Renal cortical epithelial cell (primary cell): ENCODE data around the gene CHD9. TPM values are rescaled to one million over a fixed set of nuclear protein-coding genes. Genes with fewer than 3 reads are reported as not detected.

Source experiments
- DNase-seq: peaks from one replicate; pipeline ENCODE4 v3.0.0-alpha.2; 2011; ENCODE audit warnings: low read depth
- total RNA-seq: library from RNA; depleted of rRNA; stranded (reverse); fragments of >200 nt; gene quantifications from 2 replicates; pipeline ENCODE4 v1.2.3, GENCODE V29; 2014

The CHD9 gene
- total RNA-seq, 1 donor from 2014 or later: 88.7 TPM

DNA sequence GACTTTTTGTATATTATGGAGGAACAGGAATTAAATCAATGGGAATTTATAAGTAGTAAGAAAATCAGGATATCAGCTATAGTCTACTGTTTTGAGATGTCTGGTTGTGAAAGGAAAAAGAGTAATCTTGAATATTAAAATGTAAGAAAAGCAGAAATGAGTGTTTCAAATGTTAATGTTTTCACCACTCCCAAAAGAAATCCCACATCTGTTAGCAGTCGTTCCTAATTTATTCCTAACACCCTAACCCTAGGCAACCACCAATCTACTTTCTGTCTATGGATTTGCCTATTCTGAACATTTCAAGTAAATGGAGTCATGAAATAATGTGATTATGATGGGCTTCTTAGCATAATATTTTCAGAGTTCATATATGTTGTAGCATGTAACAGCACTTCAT is 133.0 kb downstream of the CHD9 start:
- DNase-seq: no peak

DNA sequence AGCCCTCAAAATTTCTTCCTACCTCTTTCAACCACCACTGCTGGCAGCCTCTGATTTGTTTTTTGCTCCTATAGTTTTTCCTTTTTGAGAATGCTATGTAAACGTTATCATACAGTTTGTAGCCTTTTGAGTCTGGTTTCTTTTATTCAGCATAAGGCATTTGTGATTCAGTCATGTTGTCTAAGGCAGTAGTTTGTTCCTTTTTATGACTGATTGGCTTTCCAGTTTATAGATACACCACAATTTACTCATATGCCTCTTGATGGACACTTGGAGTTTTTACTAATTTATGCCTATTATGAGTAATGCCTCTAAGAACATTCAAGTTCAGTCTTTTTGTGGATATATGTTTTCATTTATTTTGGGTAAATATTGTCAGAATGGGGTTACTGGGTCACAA is 136.6 kb downstream of the CHD9 start:
- DNase-seq: no peak

DNA sequence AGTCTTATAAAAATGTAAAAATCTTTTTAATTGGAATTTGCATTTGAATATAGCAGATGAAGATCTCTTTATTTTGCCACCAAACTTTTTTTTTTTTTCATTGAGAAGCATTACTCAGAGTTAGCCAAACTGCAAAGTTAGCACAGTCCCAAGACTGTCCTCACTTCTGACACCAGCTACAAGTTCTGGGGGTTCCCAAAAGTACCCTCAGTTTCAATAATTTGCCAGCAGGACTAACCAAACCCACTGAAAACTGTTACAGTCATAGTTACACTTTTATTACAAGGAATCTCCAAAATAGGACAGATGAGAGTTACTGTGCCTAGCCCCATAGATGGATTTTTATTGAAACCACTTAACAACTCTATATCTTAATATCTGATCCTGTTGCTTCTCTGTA is 144.1 kb downstream of the CHD9 start:
- DNase-seq: no peak

DNA sequence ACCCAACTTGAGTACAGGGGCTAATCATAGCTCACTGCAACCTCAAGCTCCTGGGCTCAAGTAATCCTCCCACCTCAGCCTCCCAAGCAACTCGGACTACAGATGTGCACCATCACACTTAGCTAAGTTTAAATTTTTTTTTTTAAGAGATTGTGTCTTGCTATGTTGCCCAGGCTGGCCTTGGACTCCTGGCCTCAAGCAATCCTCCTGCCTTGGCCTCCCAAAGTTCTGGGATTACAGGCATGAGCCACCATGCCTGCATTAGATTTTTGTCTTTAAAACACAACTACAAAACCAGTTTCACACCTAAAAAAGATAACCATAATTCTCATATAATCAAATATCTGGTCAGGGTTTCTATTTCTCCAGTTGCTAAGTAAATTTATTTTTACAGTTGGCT is 147.1 kb downstream of the CHD9 start:
- no peak for DNase-seq

DNA sequence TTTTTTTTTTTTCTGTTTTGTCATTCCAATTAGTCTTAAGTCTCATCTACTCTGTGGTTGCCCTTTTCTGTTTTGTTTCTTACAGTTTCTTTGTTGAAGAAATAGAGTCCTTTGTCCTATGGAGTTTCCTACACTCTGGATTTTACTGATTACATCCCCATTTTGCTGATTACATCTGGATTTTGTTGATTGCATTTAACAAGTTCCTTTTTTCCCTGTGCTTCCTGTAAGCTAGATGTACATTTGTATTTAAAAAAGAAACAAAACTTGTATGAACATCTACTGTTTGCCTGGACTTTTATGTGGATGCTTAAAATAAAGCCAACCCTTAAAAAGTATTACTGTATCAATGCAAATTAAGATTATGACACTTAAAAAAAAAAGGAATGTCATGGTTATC is 147.6 kb downstream of the CHD9 start:
- DNase-seq: no peak

DNA sequence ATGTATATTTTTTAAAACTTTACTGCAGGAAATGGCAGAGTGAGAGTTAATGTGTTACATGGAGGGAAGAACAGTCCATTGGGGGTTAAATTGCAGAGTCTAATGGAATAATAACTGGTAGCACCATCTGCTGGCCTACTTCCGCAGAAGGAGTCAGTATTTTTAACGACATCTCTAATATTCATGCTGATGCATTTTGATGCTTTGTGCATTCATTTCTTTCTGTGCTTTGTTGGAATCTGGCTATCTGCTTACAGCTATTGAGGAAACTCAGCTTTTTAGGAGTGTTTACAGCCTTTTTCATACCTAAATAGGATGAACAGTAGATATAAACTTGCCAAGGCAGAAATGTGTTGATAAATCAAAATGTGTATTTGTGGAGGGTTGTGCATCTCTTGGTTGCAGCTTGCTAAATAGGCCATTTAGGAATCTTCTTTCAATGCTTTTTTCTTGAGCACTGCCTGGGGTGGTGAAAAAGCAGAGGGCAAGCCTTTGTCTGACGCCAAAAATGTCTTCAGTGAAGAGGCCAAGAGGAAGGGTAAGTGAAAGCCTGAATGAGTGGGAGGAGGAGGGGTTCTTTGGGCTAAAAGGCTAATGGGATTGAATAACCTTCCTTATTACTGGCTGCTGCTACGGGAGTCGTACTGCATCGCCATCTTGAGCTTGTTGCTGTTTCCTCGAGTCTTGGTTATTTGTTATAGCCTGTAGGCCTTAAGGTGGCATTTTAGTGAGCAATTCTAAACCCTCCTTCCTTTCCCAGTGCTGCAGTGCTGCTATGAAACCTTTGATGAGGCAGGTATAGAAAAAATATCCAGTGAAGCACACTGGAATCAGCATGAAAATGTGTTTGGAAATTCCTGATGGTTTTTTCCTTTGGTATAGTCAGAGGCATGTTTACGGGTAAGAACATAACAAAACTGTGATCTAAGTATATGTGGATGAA is 153.3 kb downstream of the CHD9 start:
- peak; percentile 90 for DNase-seq

DNA sequence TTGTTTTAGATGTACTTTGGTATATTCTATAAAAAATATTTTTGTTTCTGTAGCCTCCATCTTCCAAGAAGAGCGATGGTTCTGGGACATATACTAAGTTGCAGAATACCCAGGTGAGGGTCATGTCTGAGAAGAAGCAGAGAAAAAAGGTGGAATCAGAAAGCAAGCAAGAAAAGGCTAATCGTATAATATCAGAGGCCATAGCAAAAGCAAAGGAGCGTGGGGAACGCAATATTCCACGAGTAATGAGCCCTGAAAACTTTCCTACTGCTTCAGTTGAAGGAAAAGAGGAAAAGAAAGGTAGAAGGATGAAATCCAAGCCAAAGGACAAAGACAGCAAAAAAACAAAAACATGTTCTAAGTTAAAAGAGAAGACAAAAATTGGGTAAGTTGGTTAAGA is 154.6 kb downstream of the CHD9 start:
- DNase-seq: no peak

DNA sequence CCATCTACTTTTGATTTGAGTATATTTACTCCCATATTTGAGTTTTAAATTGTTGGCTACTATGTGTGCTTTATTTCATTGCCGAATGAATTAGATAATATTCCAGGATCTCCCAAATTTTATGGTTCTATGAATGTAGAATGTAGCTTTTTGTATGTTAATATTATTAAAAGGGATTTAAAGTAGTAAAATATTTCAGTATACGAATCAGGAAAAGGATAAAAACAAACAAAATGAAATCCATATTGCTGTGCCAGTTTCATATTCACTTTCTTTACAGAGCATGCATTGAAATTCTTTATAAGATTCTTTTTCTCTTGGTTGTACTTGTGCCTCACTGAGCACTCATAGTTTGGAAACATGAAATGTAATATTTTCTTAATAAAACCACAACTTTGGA is 155.1 kb downstream of the CHD9 start:
- DNase-seq: no peak

DNA sequence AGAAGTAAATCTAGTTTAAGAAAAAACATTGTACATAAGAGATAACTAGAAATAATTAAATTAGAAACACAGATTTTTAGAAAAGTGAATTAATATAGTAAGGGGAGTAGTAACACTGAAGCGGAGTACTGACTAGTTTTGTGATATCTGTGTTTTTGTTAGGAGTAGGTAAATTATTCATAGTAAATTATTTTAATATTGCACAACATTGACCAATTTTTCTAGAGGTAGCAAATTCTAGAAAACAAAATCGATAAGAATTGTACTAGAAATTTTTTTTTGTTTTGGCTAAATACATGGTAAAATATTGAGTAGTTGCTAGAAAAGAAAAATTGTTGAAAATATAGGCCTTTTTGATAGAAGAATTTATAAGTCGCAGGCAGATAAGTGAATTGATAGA is 156.5 kb downstream of the CHD9 start:
- DNase-seq: no peak

DNA sequence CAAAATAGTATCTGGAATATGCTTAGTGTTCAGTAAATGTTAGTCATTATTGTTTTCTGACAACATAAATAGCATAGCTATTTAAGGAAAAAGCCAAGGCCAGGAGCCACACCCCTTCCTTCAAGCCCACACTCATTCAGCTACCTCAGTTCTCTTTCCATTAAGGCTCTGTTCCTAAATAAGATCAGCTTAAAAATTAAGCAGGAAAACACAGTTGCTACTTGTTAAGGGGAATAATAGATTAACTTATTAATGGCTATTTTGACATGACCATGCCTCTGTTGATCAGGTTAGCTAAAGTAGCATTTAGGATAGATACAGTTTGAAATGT is 158.1 kb downstream of the CHD9 start:
- peak; percentile 74 for DNase-seq

DNA sequence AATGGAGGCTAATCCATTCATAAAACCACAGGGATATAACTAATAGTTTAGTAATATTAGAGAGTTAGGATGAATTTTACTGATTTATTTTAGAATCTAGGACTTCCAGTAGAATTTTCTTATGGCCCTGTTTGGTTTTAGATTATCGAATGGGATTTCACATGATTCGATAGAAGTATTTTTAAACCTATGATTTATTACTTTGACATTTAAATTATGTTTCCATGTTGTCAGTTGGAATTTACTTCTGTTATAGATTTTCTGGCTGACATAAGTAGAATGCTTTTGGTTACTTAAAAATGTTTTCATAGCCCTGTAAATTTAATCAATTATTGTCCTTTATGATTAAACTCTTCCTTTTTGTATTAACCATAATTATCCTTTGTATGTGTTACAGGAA is 158.8 kb downstream of the CHD9 start:
- no peak for DNase-seq

DNA sequence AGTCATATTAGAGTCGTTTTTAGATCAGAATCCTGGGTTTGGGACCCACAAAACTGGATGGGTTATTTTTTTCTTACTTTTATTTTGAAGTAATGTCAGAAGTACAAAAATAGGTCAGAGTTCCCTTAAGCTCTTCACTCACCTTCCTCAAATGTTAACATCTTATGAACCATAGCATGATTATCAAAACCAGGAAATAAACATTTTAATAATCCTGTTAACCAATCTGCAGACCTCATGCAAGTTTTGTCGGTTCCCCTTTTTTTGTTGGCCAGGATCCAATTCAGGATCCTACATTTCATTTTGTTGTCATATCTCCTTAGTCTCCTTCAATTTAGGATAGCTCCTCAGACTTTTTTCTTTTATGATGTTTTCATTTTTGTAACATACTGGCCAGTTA is 162.0 kb downstream of the CHD9 start:
- no peak for DNase-seq

DNA sequence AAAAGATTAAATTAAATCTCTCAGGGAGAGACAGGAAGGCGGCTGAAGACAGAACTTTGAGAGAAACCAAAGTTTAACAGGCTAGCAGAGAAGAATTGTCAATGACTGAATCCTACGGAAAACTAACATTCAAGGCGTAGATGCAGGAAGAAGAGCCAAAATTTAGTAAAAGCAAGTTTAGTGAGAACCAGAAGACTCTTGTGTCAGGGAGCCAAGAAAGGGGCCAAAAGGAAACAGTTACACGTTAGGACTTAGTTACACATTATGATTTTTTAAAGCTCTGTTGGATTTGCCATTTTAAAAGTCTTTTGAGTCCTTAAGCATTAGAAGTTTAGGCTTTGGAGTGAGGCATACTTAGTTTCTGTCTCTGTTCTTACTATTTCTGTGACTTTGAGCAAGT is 164.6 kb downstream of the CHD9 start:
- no peak for DNase-seq

DNA sequence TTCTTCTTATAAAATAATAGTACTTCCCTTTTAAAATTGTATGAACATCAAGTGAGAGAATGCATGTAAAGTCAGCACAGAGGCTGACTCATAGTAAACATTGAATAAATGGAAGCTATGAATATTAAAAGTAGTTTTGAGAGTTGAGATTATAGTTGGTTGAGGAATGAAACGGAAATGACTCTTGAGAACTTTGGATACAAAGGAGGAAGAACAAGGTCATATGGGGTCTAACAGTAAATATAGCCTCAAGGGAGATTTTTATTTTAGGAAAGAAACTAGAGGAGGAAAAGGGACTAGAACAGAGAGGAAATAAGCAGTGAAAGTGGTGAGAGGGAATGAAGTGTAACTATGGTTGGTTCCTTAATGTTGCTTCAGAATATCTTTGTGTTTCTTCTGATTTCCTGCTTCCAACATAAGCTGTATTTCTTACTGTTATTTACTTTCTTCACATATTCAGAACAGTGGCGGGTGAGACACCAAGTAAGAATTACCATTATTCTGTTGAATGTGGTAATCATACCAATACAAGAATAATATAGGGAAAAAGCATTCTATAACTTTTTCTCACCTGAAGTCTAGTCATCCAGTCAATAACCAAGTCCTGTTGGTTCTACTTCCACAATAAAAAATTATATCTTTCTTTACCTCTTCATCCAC is 165.1 kb downstream of the CHD9 start:
- peak; percentile 51 for DNase-seq

DNA sequence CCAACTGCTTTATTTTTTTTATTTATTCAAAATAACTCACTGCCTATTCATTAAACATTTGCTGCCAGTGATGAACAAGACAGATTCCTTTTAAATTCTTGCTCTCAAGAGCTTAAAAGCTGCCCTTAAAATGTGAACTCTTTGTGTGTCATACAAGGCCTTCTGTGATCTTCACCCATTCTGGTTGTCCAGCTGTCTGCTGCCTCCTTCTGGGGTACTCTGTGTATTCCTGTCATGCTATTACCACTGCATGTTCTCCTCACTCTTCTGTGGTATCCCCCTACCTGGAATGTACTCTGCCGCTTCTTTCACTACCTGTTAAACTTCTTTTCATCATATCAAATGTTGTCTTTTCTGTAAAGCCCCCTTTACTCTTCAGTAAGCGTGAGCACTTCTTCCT is 165.8 kb downstream of the CHD9 start:
- DNase-seq: peak; percentile 38

DNA sequence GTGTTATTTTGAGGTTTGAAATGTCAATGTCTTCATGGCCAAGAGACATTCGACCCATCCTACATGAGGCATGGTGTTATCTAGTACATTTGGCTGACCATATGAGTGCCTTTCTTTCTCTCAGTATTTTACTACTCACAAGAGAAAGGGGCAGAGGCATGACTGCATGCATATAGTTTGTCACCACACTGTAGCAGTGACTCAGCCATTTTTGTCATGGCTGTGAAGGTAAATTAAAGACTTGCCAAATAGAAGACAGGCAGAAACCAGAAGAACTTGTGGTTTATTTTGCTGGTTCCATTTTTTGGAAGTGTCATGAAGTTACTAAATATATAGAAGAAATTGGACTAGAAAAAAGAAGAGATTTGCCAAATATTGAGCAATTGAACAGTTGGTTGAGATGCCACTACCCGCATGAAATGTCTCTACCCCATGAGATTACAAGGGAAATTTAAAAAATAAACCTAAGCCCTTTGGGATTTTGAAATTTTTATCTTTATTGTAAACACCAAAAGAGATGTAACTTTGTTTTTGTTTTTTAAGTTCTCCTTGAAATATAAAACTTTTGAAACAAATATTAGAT is 170.3 kb downstream of the CHD9 start:
- DNase-seq: peak; percentile 33

DNA sequence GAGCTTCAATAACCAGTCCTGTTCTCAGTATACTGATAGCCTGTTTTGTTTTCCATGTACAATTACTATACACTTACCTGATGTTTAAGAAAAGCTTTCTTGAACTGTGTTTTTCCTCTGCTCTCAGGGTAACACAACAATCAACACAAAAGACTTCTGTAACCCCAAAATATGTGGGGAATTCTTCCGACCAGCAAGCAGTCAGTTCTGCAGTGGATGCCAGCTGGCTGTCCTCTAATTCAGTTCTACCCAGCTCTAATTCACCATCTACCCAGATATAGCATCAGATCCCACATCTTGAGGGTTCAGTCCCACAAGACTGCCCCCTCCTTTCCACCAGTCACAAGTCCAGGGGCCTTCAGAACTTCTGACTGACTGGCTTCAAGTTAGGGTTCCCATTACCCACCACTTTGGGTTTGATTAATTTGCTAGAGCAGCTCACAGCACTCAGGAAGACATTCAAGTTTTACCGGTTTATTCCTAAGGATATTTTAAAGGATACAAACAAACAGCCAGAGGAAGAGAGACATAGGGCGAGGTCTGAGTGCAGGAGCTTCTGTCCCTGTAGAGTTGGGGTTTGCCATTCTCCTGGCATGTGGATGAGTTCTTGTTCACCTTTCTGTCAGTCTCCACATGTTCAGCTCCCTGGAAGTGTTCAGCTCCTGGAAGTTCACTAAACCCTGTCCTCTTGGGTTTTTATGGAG is 178.2 kb downstream of the CHD9 start:
- DNase-seq: no peak

DNA sequence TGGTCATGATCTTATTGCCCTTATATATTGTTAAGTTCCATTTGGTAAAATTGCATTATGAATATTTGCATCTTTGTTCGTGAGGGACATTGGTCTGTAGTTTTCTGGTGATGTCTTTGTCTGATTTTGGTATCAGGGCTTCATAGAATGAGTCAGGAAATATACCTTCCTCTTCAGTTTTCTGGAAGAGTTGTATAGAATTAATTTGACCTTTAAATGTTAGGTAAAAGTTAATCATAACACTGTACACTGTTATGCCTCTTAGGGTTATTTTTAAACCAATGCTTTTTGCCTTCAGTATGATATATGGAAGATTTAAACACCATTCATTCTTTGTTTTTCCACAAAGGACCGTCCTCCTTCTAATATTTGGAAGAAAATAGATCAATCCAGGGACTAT is 180.0 kb downstream of the CHD9 start:
- DNase-seq: no peak

DNA sequence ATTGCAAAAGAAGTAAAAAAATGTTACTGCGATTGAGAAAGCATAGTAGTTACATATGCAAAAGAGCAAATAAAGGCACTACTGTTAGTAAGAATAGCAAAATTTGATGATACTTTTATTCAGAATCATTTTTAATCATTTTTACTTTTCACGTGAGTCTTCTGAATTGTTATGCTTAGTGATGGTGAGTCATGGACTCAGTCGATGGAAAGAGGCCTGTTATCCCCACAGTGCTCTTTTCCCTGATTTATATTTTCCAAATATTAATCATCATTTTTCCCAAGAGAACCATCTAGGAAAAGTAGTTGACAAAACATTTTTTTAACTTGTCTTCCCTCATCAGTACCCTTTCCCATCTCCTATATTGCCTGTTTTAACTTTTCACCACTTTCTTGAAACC is 181.1 kb downstream of the CHD9 start:
- DNase-seq: no peak

DNA sequence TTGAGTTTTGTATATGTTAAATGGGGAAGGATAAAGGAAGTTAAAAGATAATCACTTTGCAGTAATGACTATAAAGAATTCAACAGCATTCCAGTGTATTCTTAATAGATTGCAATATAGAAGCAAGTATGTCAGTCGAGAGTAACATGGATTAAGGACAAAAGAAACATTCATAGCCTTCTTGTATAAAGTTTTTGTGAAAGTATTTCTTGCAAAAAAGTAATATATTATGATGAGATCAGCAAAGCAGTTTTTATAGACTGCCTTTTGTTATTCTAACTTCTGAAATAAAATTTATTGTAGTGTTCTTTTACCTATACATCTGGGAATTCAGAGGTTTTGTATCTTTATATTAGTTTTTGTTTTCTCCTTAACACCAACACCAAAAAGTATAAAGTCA is 194.5 kb downstream of the CHD9 start:
- no peak for DNase-seq

DNA sequence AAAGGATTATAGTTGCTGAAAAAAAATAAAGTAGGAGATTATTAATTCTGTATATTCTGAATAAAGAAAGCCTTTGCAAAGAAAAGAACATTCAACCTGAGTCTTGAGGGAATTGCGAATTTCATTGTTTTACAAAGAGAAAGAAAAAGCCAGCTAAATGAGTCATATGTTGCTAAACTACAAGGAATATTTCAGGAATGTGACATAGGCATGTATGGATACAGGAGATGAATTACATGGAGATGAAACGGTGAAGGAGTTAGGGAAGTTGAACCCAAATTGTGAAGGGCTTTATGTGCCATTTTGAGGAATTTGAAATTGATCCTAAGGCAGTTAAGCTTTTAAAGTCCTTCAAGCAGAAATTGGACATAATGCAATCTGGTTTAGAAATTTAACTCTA is 202.2 kb downstream of the CHD9 start:
- peak; percentile 38 for DNase-seq

DNA sequence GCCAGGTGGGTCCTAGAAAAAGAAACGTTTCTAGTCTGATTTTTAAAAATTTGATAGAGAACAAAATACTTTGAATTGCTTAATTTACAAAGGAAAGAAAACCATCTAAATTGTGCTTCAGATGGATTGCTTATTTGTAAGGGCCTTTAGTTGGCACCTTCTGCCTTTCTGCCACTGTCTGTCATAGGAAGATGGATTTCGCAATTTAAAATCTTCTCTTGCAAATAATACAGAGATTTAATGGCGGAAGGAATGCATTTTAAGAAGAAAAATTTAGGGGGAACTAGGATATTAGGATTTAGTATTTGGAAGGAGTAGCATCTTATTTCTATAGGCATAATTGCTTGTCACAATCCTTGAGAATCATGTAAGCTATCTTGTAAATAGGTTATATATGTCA is 204.0 kb downstream of the CHD9 start:
- no peak for DNase-seq

DNA sequence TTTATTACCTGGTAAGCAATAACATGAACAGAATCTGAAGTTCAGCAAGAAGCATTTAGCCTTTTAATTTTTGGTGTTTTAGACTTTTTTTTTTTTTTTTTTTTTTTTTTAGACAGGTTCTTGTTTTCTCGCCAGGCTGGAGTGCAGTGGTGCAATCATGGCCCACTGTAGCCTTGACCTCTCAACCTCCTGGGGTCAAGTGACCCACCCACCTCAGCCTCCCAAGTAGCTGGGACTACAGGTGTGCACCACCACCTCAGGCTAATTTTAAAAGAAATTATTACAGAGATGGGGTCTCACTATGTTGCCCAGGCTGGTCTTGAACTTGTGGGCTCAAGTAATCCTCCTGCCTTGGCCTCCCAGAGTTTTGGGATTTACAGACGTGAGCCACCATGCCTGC is 206.5 kb downstream of the CHD9 start:
- DNase-seq: no peak
